K562 (cell line): ENCODE results near the gene NRM. TPM values are rescaled to one million over a fixed set of nuclear protein-coding genes. Genes with fewer than 3 reads are reported as not detected.
A peak's percentile ranks its signal among the peaks of the same experiment; 100 is the strongest.

Experiments used
- BCLAF1 ChIP-seq, 2 experiments: fragments of 450-650 bp in 1 of 2; IDR thresholded peaks; 2 replicates each; pipeline ENCODE4 v1.6.1; 2011 to 2017; ENCODE audit warnings: low read depth in 2 of 2, antibody characterized with exemption in 1 of 2, borderline replicate concordance in 1 of 2, low read length in 1 of 2, mild to moderate bottlenecking in 1 of 2, mixed read lengths in 1 of 2; ENCODE audit not compliant: control insufficient read depth in 1 of 2
- CBFB ChIP-seq: sonication (generic); formaldehyde crosslinking; IDR thresholded peaks from 2 replicates; pipeline ENCODE4 v1.4.0; 2020; ENCODE audit warnings: mild to moderate bottlenecking, missing genetic modification reagents
- CHCHD3 ChIP-seq: fragments of 250-450 bp; sonication (Bioruptor Pico); IDR thresholded peaks from 2 replicates; pipeline ENCODE4 v2.1.2; 2022; ENCODE audit warnings: mild to moderate bottlenecking
- FOXO4 ChIP-seq: fragments of 450-650 bp; formaldehyde crosslinking; IDR thresholded peaks from 2 replicates; pipeline ENCODE4 v1.4.0; 2020; ENCODE audit warnings: mild to moderate bottlenecking, moderate library complexity
- HDAC6 ChIP-seq: IDR thresholded peaks from 2 replicates; pipeline ENCODE4 v1.6.1; 2012; ENCODE audit warnings: low read depth, mild to moderate bottlenecking, control low read depth, inconsistent platforms, low read length, moderate library complexity
- MLLT1 ChIP-seq, 2 experiments: fragments of 450-650 bp; IDR thresholded peaks; 2 replicates each; pipeline ENCODE4 v1.6.1; 2016
- RBBP5 ChIP-seq: fragments of 200-600 bp; sonication (generic); IDR thresholded peaks from 2 replicates; pipeline ENCODE4 v1.6.1; 2012; ENCODE audit warnings: borderline replicate concordance, mild to moderate bottlenecking, low read length, control low read depth, inconsistent platforms; ENCODE audit not compliant: insufficient read depth, poor library complexity, severe bottlenecking
- SPI1 ChIP-seq: IDR thresholded peaks from 2 replicates; pipeline ENCODE4 v1.6.1; 2011; ENCODE audit warnings: low read depth, low read length, control low read depth, borderline replicate concordance
- TCF7 ChIP-seq: sonication (generic); IDR thresholded peaks from 2 replicates; pipeline ENCODE4 v1.6.1; 2016; ENCODE audit warnings: antibody characterized with exemption, borderline replicate concordance
- ZBTB8A ChIP-seq: fragments of 450-650 bp; IDR thresholded peaks from 2 replicates; pipeline ENCODE4 v1.6.1; 2018; ENCODE audit warnings: mild to moderate bottlenecking, moderate library complexity; ENCODE audit not compliant: partially characterized antibody
- ZNF124 ChIP-seq: sonication (generic); formaldehyde crosslinking; IDR thresholded peaks from 2 replicates; pipeline ENCODE4 v1.8.1; 2022; ENCODE audit warnings: missing genetic modification reagents
- ZNF584 ChIP-seq: fragments of 200-800 bp; sonication (Bioruptor generic); IDR thresholded peaks from 2 replicates; pipeline ENCODE4 v1.6.1; 2016; ENCODE audit warnings: low read depth, mild to moderate bottlenecking, missing genetic modification characterization, missing compliant biosample characterization
- ZNF695 ChIP-seq: fragments of 450-650 bp; formaldehyde crosslinking; IDR thresholded peaks from 2 replicates; pipeline ENCODE4 v1.4.0; 2020; ENCODE audit warnings: mild to moderate bottlenecking, moderate library complexity
- ZNF707 ChIP-seq: fragments of 250-450 bp; sonication (Bioruptor Pico); conservative IDR thresholded peaks from 2 replicates; pipeline ENCODE4 v1.8.0; 2022; ENCODE audit warnings: inconsistent platforms, mild to moderate bottlenecking, moderate library complexity
- polyA plus RNA-seq, 8 experiments: library from polyadenylated mRNA; depleted of rRNA in 4 of 8; stranded (reverse) in 5 of 8; unstranded in 3 of 8; fragments of >200 nt; fragmentation: Nextera tagmentation in 2 of 8; fragmentation: Illumina TruSeq in 1 of 8; extraction: Ambion mirVana in 2 of 8; extraction: Trizol in 1 of 8; gene quantifications; 2 replicates each; pipeline versions ENCODE4 v1.2.1 to v1.2.3, GENCODE V29; 2011 to 2014; ENCODE audit warnings: inconsistent platforms in 1 of 8, missing spikeins in 1 of 8
- total RNA-seq, 7 experiments: library from RNA; depleted of rRNA in 6 of 7; stranded (reverse); fragments of >200 nt in 6 of 7; fragmentation: Illumina TruSeq in 2 of 7; extraction: Trizol in 2 of 7; gene quantifications; 2 replicates each; pipeline versions ENCODE4 v1.2.1 to v1.2.3, GENCODE V29; 2011 to 2021; ENCODE audit warnings: low replicate concordance in 1 of 7
- TF ChIP-seq, protein P1 (sequence below): fragments of 250-450 bp; sonication (Bioruptor Pico); IDR thresholded peaks from 2 replicates; pipeline ENCODE4 v1.5.0; 2021
- TF ChIP-seq, protein P2 (sequence below): IDR thresholded peaks from 2 replicates; pipeline ENCODE4 v1.6.1; 2012; ENCODE audit warnings: low read depth, low read length, improper control_type of control experiment, borderline replicate concordance

NRM gene
- total and polyA plus RNA-seq, 9 of the 15 experiments (the other 6 are each of a cell fraction or from before 2014, with no cell fraction given): 9.7 to 58.2 (median 18.1) TPM

GRCh38 chr6:30686908-30687658 lies 3.7 kb downstream of the NRM start (continued):
- TF ChIP-seq TCF7 (no peak), BCLAF1 (IDR thresholded peaks at IDR 0.05; ENCODE audit: borderline replicate concordance in 1 of 2, control insufficient read depth in 1 of 2, low read depth in 2 of 2, low read length in 1 of 2) (0 out of 4 replicates have a peak, but pooled peaks of 1 of the 2 experiments have one; percentile 31), ZNF584 (CRISPR knock-in tag) (no peak), HDAC6 (no peak), ZNF707 (CRISPR knock-in tag) (no peak), FOXO4 (0 out of 2 replicates have a peak, but pooled peaks have one; percentile 7), CHCHD3 (CRISPR knock-in tag) (no peak; the same call in 1 of the 2 replicates), MLLT1 (IDR thresholded peaks at IDR 0.05) (peak; percentile 32 to 66; a peak in 2 of 4 replicates), CBFB (no peak; the same call in 1 of the 2 replicates), RBBP5 (no peak), ZNF695 (CRISPR knock-in tag) (no peak), ZNF124 (CRISPR knock-in tag) (no peak), SPI1 (peak; percentile 82; the same call in 1 of the 2 replicates), ZBTB8A (no peak)
- TF ChIP-seq, protein P1, sequence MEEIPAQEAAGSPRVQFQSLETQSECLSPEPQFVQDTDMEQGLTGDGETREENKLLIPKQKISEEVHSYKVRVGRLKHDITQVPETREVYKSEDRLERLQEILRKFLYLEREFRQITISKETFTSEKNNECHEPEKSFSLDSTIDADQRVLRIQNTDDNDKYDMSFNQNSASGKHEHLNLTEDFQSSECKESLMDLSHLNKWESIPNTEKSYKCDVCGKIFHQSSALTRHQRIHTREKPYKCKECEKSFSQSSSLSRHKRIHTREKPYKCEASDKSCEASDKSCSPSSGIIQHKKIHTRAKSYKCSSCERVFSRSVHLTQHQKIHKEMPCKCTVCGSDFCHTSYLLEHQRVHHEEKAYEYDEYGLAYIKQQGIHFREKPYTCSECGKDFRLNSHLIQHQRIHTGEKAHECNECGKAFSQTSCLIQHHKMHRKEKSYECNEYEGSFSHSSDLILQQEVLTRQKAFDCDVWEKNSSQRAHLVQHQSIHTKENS (CRISPR knock-in tag): no peak
- TF ChIP-seq, protein P2, sequence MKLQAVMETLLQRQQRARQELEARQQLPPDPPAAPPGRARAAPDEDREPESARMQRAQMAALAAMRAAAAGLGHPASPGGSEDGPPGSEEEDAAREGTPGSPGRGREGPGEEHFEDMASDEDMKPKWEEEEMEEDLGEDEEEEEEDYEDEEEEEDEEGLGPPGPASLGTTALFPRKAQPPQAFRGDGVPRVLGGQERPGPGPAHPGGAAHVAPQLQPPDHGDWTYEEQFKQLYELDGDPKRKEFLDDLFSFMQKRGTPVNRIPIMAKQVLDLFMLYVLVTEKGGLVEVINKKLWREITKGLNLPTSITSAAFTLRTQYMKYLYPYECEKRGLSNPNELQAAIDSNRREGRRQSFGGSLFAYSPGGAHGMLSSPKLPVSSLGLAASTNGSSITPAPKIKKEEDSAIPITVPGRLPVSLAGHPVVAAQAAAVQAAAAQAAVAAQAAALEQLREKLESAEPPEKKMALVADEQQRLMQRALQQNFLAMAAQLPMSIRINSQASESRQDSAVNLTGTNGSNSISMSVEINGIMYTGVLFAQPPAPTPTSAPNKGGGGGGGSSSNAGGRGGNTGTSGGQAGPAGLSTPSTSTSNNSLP: no peak
